GM10248 (cell line): ENCODE data around the gene GAS7.

Experiments
- CTCF ChIA-PET: fragments of 300-600 bp; sonication (Branson Sonifier 250); formaldehyde crosslinking; extraction: SDS; loops from one replicate; lab custom pipeline; 2021; ENCODE audit warnings: antibody characterized with exemption; lab: Yijun Ruan, JAX
- POLR2A ChIA-PET: fragments of 350-650 bp; sonication (Branson Sonifier 250); formaldehyde crosslinking; extraction: SDS; loops from one replicate; lab custom pipeline; 2020; ENCODE audit warnings: antibody characterized with exemption; lab: Yijun Ruan, JAX
- DNase-seq: peaks from one replicate; pipeline ENCODE4 v3.0.0; 2012; ENCODE audit errors: extremely low spot score
- CTCF ChIP-seq: IDR thresholded peaks from 2 replicates; pipeline ENCODE4 v1.5.1; 2012; ENCODE audit warnings: mild to moderate bottlenecking, low read depth; ENCODE audit errors: extremely low read depth, missing control alignments, control extremely low read depth

Gene GAS7

GRCh38 chr17:9968881-9969280 lies 229.5 kb downstream of the GAS7 start:
- no peak for TF ChIP-seq CTCF
- CTCF ChIA-PET = interaction anchor here (1.0 to 3.5 kb wide), 8 partner anchors 9 to 257 kb away, joined by 3 to 35 read pairs (median 4); no protein-coding TSS in a partner anchor

GRCh38 chr17:9968008-9968407 lies 230.4 kb downstream of the GAS7 start:
- ChIA-PET CTCF (interaction anchor here (1.0 to 3.5 kb wide), 9 partner anchors 10 to 649 kb away, joined by 3 to 35 read pairs (median 4); no protein-coding TSS in a partner anchor), POLR2A (no interaction called here)
- DNase-seq = no peak
- no peak for TF ChIP-seq CTCF

More at GRCh38 chr17:9968881-9969280, 229.5 kb downstream of the GAS7 start:
- DNase-seq = no peak
- POLR2A ChIA-PET = no interaction called here

- TF ChIP-seq CTCF = peak; percentile 71
- POLR2A ChIA-PET = no interaction called here
- CTCF ChIA-PET = interaction anchor here (0.8 to 4.8 kb wide), 3 partner anchors 13 to 35 kb away, joined by 3 to 21 read pairs (median 3); no protein-coding TSS in a partner anchor
- DNase-seq = peak; percentile 78
Observed at GRCh38 chr17:9959377-9959981, 238.9 kb downstream of the GAS7 start.

GRCh38 chr17:9958586-9959281 lies 239.7 kb downstream of the GAS7 start:
- CTCF ChIA-PET = interaction anchor here (0.8 to 4.8 kb wide), 3 partner anchors 13 to 34 kb away, joined by 3 to 21 read pairs (median 3); no protein-coding TSS in a partner anchor

GRCh38 chr17:9957244-9957643 lies 241.2 kb downstream of the GAS7 start:
- no peak for TF ChIP-seq CTCF
- no peak for DNase-seq
- ChIA-PET CTCF (interaction anchor here (1.0 to 4.8 kb wide), 2 partner anchors 31 to 33 kb away, joined by 3 to 21 read pairs; no protein-coding TSS in a partner anchor), POLR2A (no interaction called here)

More at GRCh38 chr17:9958586-9959281, 239.7 kb downstream of the GAS7 start:
- no peak for DNase-seq
- TF ChIP-seq CTCF = no peak
- POLR2A ChIA-PET = no interaction called here

GRCh38 chr17:9956474-9957131 lies 241.8 kb downstream of the GAS7 start:
- TF ChIP-seq CTCF = no peak
- no peak for DNase-seq
- POLR2A ChIA-PET = no interaction called here
- CTCF ChIA-PET = interaction anchor here (1.0 kb wide), 1 partner anchor 30 kb away, joined by 3 read pairs; no protein-coding TSS in a partner anchor
